GM12891 (cell line): ENCODE results near the gene PPP1R15B.

ENCODE experiments used
- PAX5 ChIP-seq: IDR thresholded peaks from 2 replicates; pipeline ENCODE4 v1.6.1; 2011; ENCODE audit warnings: low read length, moderate library complexity, mild to moderate bottlenecking; ENCODE audit not compliant: insufficient read depth, severe bottlenecking
- POLR2A ChIP-seq: IDR thresholded peaks from 2 replicates; pipeline ENCODE4 v1.6.1; 2011; ENCODE audit warnings: low read depth, low read length, control low read depth
- POLR2AphosphoS5 ChIP-seq: IDR thresholded peaks from 2 replicates; pipeline ENCODE4 v1.6.1; 2011; ENCODE audit warnings: low read depth, low read length, control low read depth
- POU2F2 ChIP-seq: IDR thresholded peaks from 2 replicates; pipeline ENCODE4 v1.6.1; 2011; ENCODE audit warnings: low read depth, mild to moderate bottlenecking, control low read depth, low read length, moderate library complexity
- SPI1 ChIP-seq: IDR thresholded peaks from 2 replicates; pipeline ENCODE4 v1.6.1; 2011; ENCODE audit warnings: low read depth, low read length, control low read depth
- TAF1 ChIP-seq: IDR thresholded peaks from 2 replicates; pipeline ENCODE4 v1.6.1; 2011; ENCODE audit warnings: low read depth, low read length, control low read depth

GRCh38 chr1:204367956-204368355 lies 43.7 kb downstream of the PPP1R15B start:
- no peak for TF ChIP-seq TAF1
- no peak for TF ChIP-seq PAX5
- TF ChIP-seq POU2F2: no peak
- TF ChIP-seq POLR2A: no peak
- TF ChIP-seq POLR2AphosphoS5: no peak
- no peak for TF ChIP-seq SPI1
